Hindlimb muscle (tissue), 1 donor: ENCODE data around the gene QRICH1. TPM values are rescaled to one million over a fixed set of nuclear protein-coding genes. Genes with fewer than 3 reads are reported as not detected.

Source experiments
- DNase-seq: peaks from one replicate; pipeline ENCODE4 v3.0.0-alpha.2; 2013
- polyA plus RNA-seq: library from polyadenylated mRNA; unstranded; fragments of 120-200 nt; gene quantifications from one replicate; pipeline ENCODE4 v1.2.1, GENCODE V29; 2013; ENCODE audit not compliant: insufficient read length

The QRICH1 gene
- polyA plus RNA-seq, 1 donor: 60.1 TPM

DNA sequence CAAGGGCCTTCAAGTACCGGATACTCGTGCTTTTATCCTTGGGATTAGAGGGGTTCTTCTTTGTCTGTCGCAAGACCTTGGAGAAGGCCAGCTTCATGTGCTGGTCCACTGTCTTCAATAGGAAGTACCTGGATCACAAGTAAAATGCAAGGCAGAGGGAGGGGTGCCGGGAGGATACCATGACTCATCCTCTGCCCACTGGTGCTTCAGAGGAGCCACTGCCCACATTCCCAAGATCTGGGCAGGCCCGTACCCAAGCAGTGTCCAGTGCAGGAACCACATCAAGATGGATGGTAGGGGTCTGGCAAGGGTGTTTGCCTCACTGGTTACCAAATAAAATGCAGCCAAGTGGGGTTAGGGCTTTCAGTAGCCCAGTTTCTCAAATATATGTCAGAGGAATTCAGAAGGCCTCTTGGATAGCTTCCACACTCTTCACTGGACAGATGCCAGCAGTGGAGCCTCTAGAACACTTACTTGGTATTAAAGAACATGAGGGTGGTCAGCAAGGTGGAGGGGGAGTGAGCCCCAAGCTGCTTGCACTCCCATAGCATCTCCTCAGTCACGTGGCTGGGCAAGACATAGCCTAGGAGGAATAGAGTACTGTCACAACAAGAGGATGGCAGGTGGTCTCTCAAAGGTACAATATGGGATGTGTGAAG is 61.1 kb downstream of the QRICH1 start:
- DNase-seq: no peak

GRCh38 chr3:49030321-49030720 is 63.5 kb downstream of the QRICH1 start:
- DNase-seq: no peak

DNA sequence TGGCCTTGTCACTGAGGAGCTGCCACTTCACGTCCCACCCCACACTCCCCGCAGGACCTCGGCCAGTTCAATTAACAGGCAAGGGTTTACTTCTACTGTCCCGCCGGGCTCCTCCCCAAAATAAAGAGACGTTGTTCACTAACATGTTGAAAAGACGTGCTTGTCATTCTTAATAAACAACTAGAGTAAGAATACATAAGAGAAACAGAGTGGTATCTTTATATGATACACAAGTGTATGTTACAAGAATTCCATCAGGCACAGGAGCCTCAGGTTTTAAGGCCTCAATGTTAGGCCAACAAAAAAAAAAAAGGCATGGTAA is 64.3 kb downstream of the QRICH1 start:
- no peak for DNase-seq

GRCh38 chr3:49028673-49029562 is 65.0 kb downstream of the QRICH1 start, which contains the start of gene IMPDH2:
IMPDH2 (minus strand) TSS chr3:49029398; CDS start chr3:49029350, 48 bp downstream.
- peak; percentile 97 for DNase-seq

- no peak for DNase-seq
Observed at GRCh38 chr3:49028298-49028672, 65.6 kb downstream of the QRICH1 start.

DNA sequence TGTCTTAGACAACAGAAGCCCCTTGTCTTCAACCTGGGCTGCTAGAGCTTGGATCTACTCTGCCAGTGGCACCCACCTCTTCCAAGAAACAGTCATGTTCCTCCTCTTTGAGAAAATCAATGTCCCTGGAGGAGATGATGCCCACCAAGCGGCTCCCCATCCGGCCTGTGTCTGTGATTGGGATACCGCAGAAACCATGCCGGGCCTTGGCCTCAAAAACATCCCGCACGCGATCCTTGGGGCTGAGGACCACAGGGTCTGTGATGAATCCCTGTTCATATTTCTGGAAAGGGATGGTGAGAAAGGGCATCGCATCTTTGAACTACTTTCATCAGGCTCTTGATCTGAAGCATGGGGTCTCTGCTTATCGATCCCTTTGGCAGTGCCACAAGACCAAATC is 66.2 kb downstream of the QRICH1 start:
- no peak for DNase-seq

DNA sequence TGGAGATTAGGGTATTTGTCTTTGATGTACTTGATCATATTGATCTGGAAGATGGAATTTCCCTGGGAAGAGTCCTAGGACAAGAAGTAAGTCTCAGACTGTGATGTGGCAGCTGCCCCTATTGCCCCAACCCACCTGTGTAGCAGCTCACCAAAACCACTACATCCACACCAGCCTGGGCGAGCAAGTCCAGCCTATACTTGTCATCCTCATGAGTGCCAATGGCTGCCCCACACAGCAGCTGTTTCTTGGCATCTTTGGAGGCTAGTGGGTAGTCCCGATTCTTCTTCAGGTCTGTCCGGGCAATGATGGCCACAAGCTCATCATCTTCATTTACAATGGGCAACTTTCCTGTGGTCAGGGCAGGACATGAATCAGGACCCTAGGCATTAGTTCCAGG is 67.3 kb downstream of the QRICH1 start:
- no peak for DNase-seq

GRCh38 chr3:49025793-49026520 is 67.9 kb downstream of the QRICH1 start:
- DNase-seq: no peak

- no peak for DNase-seq
Observed at GRCh38 chr3:49025005-49025792, 68.7 kb downstream of the QRICH1 start.

- DNase-seq: no peak
Observed at GRCh38 chr3:49024449-49024848, 69.4 kb downstream of the QRICH1 start.

GRCh38 chr3:49023775-49024174 is 70.1 kb downstream of the QRICH1 start:
- no peak for DNase-seq

DNA sequence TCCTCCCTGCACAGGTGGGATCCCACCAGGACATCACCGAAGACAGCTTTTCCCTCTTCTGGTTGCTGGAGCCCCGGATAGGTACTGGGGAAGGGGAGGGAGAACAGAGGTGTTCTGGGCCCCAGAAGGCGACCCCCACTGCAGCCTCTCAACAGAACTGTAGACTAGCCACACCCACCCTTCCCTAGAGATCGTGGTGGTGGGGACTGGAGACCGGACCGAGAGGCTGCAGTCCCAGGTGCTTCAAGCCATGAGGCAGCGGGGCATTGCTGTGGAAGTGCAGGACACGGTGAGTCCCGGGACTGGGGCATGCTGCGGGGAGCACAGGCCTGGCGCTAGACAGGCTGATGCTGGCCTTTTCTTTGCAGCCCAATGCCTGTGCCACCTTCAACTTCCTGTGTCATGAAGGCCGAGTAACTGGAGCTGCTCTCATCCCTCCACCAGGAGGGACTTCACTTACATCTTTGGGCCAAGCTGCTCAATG is 71.1 kb downstream of the QRICH1 start:
- DNase-seq: no peak

GRCh38 chr3:49021813-49022687 is 71.8 kb downstream of the QRICH1 start, which contains the start of gene NDUFAF3:
NDUFAF3 (plus strand) TSS chr3:49022121; CDS start chr3:49022145, 24 bp downstream.
- DNase-seq: peak; percentile 95

DNA sequence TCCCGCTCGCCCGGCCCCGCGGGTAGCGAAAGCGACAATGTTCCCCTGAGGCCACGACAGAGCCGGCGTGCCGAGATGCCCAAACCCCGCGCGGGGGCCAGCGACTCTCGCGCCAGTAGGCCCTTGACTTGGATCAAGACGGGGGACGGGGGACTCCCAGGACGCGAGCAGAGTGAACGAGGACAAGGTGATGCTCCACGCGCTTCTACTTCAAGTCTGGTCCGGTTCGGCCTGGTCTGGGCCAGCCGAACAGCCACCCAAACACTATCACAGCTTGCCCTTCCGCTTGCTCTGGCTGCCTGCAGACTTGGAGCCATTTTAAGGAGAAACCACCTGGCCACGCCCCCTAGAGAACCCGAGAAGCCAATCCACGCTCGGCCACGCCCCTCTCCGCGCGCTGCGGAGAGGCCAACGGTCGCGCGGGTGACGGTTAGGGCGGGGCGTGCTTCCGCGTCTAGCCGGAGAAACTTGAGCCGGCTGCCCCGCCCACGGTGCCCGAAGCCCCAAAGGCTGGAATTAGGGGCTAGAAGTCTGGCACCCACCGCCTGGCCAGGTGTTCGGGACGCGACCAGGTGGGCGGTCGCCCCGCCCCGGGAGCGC is 72.6 kb downstream of the QRICH1 start:
- DNase-seq: peak; percentile 99

DNA sequence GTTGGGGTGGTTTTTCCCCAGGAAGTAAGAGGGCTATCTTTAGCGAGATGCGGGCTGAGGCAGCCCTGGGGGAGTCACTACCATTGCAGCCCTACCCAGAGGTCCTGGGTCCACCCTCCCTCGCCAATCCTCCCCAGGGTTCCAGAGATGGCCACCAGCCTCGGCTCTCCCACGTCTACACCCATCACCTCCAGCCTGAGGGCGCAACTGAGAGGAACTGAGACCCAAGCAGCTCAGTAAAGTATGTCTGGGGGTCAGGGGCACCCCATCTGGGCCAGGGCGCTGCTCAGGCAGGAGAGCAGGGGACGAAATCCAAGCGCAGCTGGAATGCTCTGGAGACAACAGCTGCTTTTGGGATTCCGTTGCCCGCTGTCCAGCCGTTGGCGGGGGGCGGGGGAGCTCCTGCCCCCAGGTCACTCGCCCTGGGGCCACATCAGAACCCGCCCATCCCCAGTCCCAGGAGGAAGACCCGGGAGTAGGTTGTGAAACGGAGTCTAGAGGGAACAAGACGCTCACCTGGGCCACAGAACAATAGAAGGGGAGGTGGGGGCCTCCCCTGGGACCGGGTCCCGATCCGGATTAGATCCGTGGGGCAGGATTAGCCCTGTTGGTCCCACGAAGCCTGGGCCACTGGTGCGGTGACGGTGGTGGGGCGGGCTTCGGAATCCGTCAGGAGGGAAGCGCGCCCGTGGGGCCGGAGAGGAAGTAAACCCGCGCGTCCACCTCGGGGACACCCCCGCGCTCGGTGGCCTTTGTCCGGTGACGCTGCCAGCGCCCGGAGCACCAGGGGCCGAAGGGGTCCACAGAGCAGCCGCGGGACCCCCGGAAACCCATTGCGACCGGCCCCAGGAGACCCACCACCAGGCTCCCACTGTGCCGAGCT is 73.3 kb downstream of the QRICH1 start:
- DNase-seq: peak; percentile 38

GRCh38 chr3:49019941-49020329 is 73.9 kb downstream of the QRICH1 start:
- DNase-seq: no peak

DNA sequence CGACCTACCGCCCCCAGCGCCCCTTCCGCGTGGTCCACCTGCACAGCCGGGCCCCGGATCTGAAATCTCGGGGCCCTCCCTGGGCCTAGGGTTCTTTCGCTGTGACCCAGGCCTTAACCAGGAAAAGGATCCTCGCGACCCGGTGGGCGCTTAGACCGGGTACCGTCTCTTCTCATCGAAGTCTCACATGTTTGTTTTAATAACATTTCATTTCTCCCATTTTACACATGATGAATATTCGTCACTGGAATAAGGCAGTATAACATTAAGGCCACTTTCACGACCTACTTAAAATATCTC is 75.2 kb downstream of the QRICH1 start:
- DNase-seq: no peak

DNA sequence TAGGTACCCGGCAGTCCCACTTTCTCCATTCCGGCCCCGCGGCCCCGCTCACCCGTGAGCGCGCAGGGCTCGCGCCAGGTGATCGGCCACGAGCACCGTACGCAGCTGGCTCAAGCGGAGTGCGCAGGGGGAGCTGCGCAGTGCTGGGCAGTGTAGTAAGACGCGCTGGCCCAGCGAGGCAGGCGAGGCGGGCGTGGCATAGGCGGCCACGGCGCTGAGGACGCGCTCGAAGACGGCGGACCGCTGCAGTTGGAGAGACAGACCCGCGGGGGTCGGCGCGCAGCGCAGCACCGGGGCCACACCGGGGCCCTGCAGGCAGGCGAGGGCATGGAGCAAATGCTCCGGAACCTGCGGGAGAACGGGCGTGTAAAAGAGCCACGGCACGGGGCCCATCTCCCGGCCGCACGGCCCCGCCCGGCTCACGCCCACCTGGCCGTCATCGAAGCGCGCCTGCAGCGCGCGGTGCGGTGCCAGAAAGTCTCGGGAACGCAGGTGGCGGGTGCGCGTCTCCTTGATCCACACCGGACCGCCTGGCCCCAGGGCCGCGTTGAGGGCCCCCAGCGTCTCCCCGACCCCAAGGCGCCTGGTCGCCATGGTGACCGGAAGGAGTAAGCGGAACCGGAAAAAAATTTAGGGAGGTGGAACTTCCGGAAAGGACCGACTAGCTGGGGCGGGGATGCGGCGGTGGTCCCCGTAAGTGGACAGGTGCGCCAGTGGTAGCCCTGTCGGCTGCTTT is 75.7 kb downstream of the QRICH1 start, which contains the start of gene DALRD3:
TSS of gene DALRD3 (minus strand) at position 610 of the 736 bp plus-strand sequence. CDS start at position 594, 16 bp downstream.
- peak; percentile 69 for DNase-seq
